DOHH2 (cell line): ENCODE data around the gene ZSWIM2.

ENCODE experiments used
- H3F3A ChIP-seq: fragments of 200-600 bp; sonication (generic), shearing (Covaris generic); 2 replicates; pipeline ENCODE4 v1.6.0; 2016; ENCODE audit warnings: antibody characterized with exemption, mild to moderate bottlenecking; ENCODE audit not compliant: control insufficient read depth, insufficient read depth
- H3K27ac ChIP-seq: fragments of 200-600 bp; sonication (generic); 2 replicates; pipeline ENCODE4 v1.5.1; 2014; ENCODE audit warnings: low read depth, mild to moderate bottlenecking, low read length, moderate library complexity
- H3K27me3 ChIP-seq: fragments of 200-600 bp; sonication (generic); 2 replicates; pipeline ENCODE4 v1.6.1; 2014; ENCODE audit warnings: mild to moderate bottlenecking, low read length, mixed read lengths; ENCODE audit not compliant: control insufficient read depth
- H3K36me3 ChIP-seq: fragments of 200-600 bp; sonication (generic); 2 replicates; pipeline ENCODE4 v1.6.1; 2014; ENCODE audit warnings: mild to moderate bottlenecking, low read length, moderate library complexity, mixed read lengths; ENCODE audit not compliant: control insufficient read depth
- H3K4me1 ChIP-seq: fragments of 200-600 bp; sonication (generic); 2 replicates; pipeline ENCODE4 v1.6.1; 2014; ENCODE audit warnings: mild to moderate bottlenecking, low read length, mixed read lengths; ENCODE audit not compliant: control insufficient read depth
- H3K4me2 ChIP-seq: fragments of 200-600 bp; sonication (generic); 2 replicates; pipeline ENCODE4 v1.6.0; 2014; ENCODE audit warnings: mild to moderate bottlenecking, low read length, moderate library complexity
- H3K4me3 ChIP-seq: fragments of 200-600 bp; sonication (generic); 2 replicates; pipeline ENCODE4 v1.5.1; 2014; ENCODE audit warnings: mild to moderate bottlenecking, low read length, mixed read lengths
- H3K79me2 ChIP-seq: fragments of 200-600 bp; sonication (generic); 2 replicates; pipeline ENCODE4 v1.6.1; 2014; ENCODE audit warnings: mild to moderate bottlenecking, low read length, mixed read lengths; ENCODE audit not compliant: control insufficient read depth
- H3K9me2 ChIP-seq: fragments of 200-600 bp; sonication (generic); replicated peaks from 2 replicates; pipeline ENCODE4 v1.6.1; 2014; ENCODE audit warnings: mild to moderate bottlenecking, low read length, mixed read lengths; ENCODE audit not compliant: control insufficient read depth
- H3K9me3 ChIP-seq: fragments of 200-600 bp; sonication (generic); 2 replicates; pipeline ENCODE4 v1.6.1; 2014; ENCODE audit warnings: antibody characterized with exemption, low read length, mixed read lengths; ENCODE audit not compliant: control insufficient read depth, insufficient read depth
- H4K20me1 ChIP-seq: fragments of 200-600 bp; sonication (generic); 2 replicates; pipeline ENCODE4 v1.6.0; 2014; ENCODE audit warnings: low read depth, mild to moderate bottlenecking, antibody characterized with exemption, low read length, moderate library complexity; ENCODE audit not compliant: control insufficient read depth, insufficient read depth
- CTCF ChIP-seq: fragments of 200-600 bp; sonication (generic); IDR thresholded peaks from one replicate; pipeline ENCODE4 v1.5.1; 2014; ENCODE audit warnings: antibody characterized with exemption, mild to moderate bottlenecking, low read depth, low read length; ENCODE audit not compliant: poor library complexity, severe bottlenecking
- EZH2phosphoT487 ChIP-seq: fragments of 200-600 bp; sonication (generic); IDR thresholded peaks from 2 replicates; pipeline ENCODE4 v1.6.1; 2017; ENCODE audit warnings: borderline replicate concordance, mild to moderate bottlenecking, antibody characterized with exemption, low read length, moderate library complexity, mixed read lengths

Gene ZSWIM2

DNA sequence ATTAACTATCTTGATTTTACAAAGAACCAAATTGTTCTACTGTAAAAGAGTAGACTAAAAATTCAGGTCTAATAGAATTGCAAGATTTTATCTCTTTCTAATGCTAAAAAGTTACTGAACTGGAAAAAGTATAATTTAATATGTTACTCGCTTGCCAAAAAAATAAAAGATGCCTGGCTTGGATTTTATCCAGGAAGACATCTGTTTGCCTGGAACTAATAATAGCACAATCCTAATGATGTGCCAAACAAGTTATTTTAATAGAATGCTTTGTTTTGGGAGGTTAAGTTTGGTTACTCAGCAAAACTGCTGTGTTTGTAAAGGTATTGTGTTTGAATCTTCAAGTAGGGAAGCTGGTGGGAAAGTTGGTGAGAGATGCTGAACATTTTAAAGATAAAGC is 19.4 kb upstream of the ZSWIM2 start:
- Histone ChIP-seq H4K20me1 (no peaks in the 10 kb centered on the region), H3K36me3 (no peaks in the 10 kb centered on the region), H3F3A (no peaks in the 10 kb centered on the region), H3K4me2 (no peak overlapping the region), H3K9me3 (no peaks in the 10 kb centered on the region), H3K27me3 (0 out of 2 replicates have a peak, but pooled peaks cover 3% of the 10 kb centered on the region), H3K27ac (no peak overlapping the region), H3K4me1 (no peaks in the 10 kb centered on the region), H3K9me2 (no peaks in the 10 kb centered on the region), H3K79me2 (no peaks in the 10 kb centered on the region), H3K4me3 (no peak overlapping the region)
- TF ChIP-seq EZH2phosphoT487 (no peak), CTCF (no peak)

GRCh38 chr2:186862869-186863709 is 14.1 kb upstream of the ZSWIM2 start:
- TF ChIP-seq CTCF (peak; percentile 61), EZH2phosphoT487 (no peak)
- Histone ChIP-seq H4K20me1 (no peaks in the 10 kb centered on the region), H3K9me2 (no peaks in the 10 kb centered on the region), H3K27ac (no peak overlapping the region), H3K4me1 (no peaks in the 10 kb centered on the region), H3K36me3 (no peaks in the 10 kb centered on the region), H3K4me2 (no peak overlapping the region), H3K9me3 (no peaks in the 10 kb centered on the region), H3K79me2 (no peaks in the 10 kb centered on the region), H3K4me3 (no peak overlapping the region), H3F3A (no peaks in the 10 kb centered on the region), H3K27me3 (no peaks in the 10 kb centered on the region)

DNA sequence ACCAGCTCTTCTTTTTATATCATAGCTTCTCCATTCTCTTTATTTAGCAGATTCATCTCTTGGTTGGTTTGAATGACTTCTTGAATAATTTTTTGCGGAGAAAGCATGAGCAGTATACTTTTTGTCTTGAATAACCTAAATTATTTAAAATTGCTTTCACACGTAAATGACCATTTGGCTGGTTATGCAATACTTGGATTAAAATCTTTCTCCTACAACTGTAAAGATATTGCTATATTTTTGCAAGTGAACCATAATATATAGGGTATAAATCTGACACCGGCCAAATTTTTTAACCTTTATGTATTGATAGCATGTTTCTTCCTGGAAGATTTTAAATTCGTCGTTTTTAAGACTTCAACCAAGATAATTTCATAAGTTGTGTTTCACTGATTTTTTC is 6.2 kb upstream of the ZSWIM2 start:
- no peaks in the 10 kb centered on the region for H4K20me1 ChIP-seq
- H3K4me3 ChIP-seq: no peak overlapping the region
- H3K4me1 ChIP-seq: no peaks in the 10 kb centered on the region
- H3K79me2 ChIP-seq: no peaks in the 10 kb centered on the region
- no peaks in the 10 kb centered on the region for H3K27me3 ChIP-seq
- no peaks in the 10 kb centered on the region for H3K36me3 ChIP-seq
- H3K9me2 ChIP-seq: no peaks in the 10 kb centered on the region; the same call in 1 of the 2 replicates
- TF ChIP-seq CTCF: no peak
- no peak for TF ChIP-seq EZH2phosphoT487
- H3K9me3 ChIP-seq: no peaks in the 10 kb centered on the region
- H3K4me2 ChIP-seq: no peak overlapping the region
- H3K27ac ChIP-seq: no peak overlapping the region
- no peaks in the 10 kb centered on the region for H3F3A ChIP-seq
